ENCODE measurements around the gene PPP1R13B. TPM values are rescaled to one million over a fixed set of nuclear protein-coding genes. Genes with fewer than 3 reads are reported as not detected.

Gene PPP1R13B
- total RNA-seq, 1 experiment from 2014 or later = 10.3 TPM

DNA sequence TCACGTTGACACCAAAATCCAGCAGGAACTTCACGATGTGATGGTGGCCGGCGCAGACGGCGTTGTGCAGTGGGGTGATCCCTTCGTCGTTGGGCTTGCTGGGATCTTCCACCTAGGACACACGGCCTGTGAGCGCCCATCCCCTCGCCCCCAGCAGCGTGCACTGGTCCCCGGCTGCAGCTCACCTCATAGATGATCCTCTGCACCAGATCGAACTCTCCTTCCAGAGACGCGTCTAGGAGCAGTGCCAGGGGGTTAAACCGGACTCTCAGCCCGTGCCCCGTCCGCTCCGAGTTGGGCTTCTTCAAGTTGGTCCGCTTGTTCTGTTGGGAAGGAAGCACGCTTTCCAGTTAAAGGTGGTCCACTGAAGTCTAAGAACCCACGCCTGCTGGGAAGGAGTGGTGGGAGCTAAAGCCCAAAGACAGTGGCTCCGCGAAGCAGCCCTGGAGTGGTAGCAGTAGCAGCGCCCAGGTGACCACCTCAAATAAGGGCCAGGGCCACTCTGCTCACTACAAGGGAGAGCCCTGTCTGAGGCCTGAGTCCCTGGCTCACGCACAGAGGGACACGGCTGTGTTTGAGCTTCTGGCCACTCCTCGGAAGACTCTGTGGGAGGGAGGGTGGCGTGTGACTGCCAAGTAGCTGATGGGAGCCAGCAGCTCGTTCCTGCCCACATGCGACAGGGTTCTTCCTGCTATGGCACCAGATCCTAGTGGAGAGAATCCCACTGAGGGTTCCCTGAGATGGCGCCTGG, 108.5 kb downstream of the PPP1R13B start (continued):
- no peak for TF ChIP-seq ELF4 (CRISPR knock-in tag; IDR thresholded peaks at IDR 0.05; ENCODE audit: low read depth)
- no peak for TF ChIP-seq NFATC4 (CRISPR knock-in tag; IDR thresholded peaks at IDR 0.05)
- no peak for TF ChIP-seq ZNF232 (CRISPR knock-in tag; IDR thresholded peaks at IDR 0.05)

DNA sequence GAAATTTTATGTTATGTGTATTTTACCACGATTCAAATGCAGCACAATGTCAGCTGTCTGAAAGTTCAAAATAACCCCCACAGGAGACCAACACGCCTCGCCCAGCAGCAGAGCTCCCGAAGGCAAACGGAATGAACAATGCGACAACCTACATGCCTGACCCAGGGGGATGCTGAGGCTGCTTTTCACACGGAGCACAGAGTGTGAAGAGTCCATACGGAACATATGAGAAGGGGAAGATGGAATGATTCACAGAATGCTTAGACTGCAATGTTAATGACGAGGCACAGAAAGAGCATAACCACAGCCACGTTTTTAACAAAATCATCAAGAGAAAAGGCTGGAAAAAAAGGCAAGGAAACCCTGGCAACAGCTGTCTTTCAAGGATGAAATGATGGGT, 109.2 kb downstream of the PPP1R13B start:
- ChIA-PET CTCF (interaction anchor here (1.2 kb wide), 1 partner anchor 53 kb away, joined by 3 read pairs; no protein-coding TSS in a partner anchor), POLR2A (no interaction called here)
- TF ChIP-seq HMGA2 (CRISPR knock-in tag; IDR thresholded peaks at IDR 0.05) (no peak), OVOL2 (CRISPR knock-in tag; IDR thresholded peaks at IDR 0.05; ENCODE audit: borderline replicate concordance) (no peak), PRRX2 (CRISPR knock-in tag; IDR thresholded peaks at IDR 0.05) (no peak), ZNF121 (CRISPR knock-in tag; IDR thresholded peaks at IDR 0.05) (no peak), ZNF671 (CRISPR knock-in tag; IDR thresholded peaks at IDR 0.05) (no peak), GABPB1 (CRISPR knock-in tag; IDR thresholded peaks at IDR 0.05) (no peak), IRF2 (CRISPR knock-in tag; IDR thresholded peaks at IDR 0.05; ENCODE audit: borderline replicate concordance, low read depth) (no peak), FOXK1 (CRISPR knock-in tag; IDR thresholded peaks at IDR 0.05) (no peak), JAZF1 (CRISPR knock-in tag; IDR thresholded peaks at IDR 0.05) (no peak)
- TF ChIP-seq, protein P1, sequence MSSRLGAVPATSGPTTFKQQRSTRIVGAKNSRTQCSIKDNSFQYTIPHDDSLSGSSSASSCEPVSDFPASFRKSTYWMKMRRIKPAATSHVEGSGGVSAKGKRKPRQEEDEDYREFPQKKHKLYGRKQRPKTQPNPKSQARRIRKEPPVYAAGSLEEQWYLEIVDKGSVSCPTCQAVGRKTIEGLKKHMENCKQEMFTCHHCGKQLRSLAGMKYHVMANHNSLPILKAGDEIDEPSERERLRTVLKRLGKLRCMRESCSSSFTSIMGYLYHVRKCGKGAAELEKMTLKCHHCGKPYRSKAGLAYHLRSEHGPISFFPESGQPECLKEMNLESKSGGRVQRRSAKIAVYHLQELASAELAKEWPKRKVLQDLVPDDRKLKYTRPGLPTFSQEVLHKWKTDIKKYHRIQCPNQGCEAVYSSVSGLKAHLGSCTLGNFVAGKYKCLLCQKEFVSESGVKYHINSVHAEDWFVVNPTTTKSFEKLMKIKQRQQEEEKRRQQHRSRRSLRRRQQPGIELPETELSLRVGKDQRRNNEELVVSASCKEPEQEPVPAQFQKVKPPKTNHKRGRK (CRISPR knock-in tag; IDR thresholded peaks at IDR 0.05; ENCODE audit: borderline replicate concordance) = no peak
- TF ChIP-seq, protein P2, sequence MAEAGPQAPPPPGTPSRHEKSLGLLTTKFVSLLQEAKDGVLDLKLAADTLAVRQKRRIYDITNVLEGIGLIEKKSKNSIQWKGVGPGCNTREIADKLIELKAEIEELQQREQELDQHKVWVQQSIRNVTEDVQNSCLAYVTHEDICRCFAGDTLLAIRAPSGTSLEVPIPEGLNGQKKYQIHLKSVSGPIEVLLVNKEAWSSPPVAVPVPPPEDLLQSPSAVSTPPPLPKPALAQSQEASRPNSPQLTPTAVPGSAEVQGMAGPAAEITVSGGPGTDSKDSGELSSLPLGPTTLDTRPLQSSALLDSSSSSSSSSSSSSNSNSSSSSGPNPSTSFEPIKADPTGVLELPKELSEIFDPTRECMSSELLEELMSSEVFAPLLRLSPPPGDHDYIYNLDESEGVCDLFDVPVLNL (CRISPR knock-in tag; IDR thresholded peaks at IDR 0.05; ENCODE audit: borderline replicate concordance, low read depth) = no peak
- TF ChIP-seq, protein P3, sequence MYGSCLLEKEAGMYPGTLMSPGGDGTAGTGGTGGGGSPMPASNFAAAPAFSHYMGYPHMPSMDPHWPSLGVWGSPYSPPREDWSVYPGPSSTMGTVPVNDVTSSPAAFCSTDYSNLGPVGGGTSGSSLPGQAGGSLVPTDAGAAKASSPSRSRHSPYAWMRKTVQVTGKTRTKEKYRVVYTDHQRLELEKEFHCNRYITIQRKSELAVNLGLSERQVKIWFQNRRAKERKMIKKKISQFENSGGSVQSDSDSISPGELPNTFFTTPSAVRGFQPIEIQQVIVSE (CRISPR knock-in tag; IDR thresholded peaks at IDR 0.05; ENCODE audit: borderline replicate concordance) = no peak
- TF ChIP-seq, protein P4, sequence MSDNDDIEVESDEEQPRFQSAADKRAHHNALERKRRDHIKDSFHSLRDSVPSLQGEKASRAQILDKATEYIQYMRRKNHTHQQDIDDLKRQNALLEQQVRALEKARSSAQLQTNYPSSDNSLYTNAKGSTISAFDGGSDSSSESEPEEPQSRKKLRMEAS (CRISPR knock-in tag; IDR thresholded peaks at IDR 0.05) = no peak
- TF ChIP-seq, protein P5, sequence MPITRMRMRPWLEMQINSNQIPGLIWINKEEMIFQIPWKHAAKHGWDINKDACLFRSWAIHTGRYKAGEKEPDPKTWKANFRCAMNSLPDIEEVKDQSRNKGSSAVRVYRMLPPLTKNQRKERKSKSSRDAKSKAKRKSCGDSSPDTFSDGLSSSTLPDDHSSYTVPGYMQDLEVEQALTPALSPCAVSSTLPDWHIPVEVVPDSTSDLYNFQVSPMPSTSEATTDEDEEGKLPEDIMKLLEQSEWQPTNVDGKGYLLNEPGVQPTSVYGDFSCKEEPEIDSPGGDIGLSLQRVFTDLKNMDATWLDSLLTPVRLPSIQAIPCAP (CRISPR knock-in tag; IDR thresholded peaks at IDR 0.05) = no peak
- no peak for ATAC-seq
- no peak overlapping the region for H3K4me3 Mint-ChIP-seq
- no peaks in the 10 kb centered on the region for H3K27me3 Mint-ChIP-seq (ENCODE audit: low read depth)
- DNase-seq (ENCODE audit: low spot score) = no peak
- H3K27ac Mint-ChIP-seq = no peak overlapping the region
- H3K4me1 Mint-ChIP-seq = peaks cover 9% of the 10 kb centered on the region
- H3K36me3 Mint-ChIP-seq = peaks cover 12% of the 10 kb centered on the region
- H3K9me3 Mint-ChIP-seq = no peaks in the 10 kb centered on the region

DNA sequence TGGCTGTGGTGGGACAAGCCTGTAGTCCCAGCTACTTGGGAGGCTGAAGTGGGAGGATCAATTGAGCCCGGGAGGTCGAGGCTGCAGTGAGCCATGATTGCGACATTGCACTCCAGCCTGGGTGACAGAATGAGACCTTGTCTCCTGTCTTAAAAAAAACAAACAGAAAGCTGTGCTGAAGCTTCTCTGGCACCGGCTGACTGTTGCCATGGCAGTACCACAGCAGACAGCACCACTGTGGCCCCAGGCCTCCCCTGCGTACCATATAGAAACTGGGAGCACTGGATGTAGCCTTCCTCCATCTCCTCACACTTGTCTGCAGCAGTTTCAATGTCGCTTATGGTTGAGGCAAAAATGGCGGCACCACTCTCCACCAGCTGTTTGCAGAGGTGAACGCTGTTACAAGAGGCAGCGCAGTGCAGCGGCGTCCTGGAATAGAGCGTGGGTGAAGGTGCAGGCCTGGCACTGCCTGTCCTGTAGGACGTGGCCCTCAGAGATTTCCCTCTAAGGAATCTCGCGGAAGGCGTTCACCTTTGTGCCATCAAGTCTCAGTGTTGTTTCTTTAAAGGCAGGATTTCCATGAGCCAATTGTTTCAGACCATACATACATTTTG, 109.8 kb downstream of the PPP1R13B start:
- ChIA-PET CTCF (interaction anchor here (0.7 kb wide), 1 partner anchor 9 kb away, joined by 3 read pairs; no protein-coding TSS in a partner anchor), POLR2A (no interaction called here)
- Mint-ChIP-seq H3K27me3 (ENCODE audit: low read depth) (no peaks in the 10 kb centered on the region), H3K36me3 (peaks cover 17% of the 10 kb centered on the region), H3K27ac (peak overlapping the region; percentile 37; the same call in 1 of the 2 replicates), H3K4me1 (peaks cover 5% of the 10 kb centered on the region), H3K9me3 (no peaks in the 10 kb centered on the region), H3K4me3 (no peak overlapping the region)
- DNase-seq (ENCODE audit: low spot score) = no peak
- ATAC-seq = no peak
- TF ChIP-seq RORB (CRISPR knock-in tag; IDR thresholded peaks at IDR 0.05) (no peak), SMAD3 (CRISPR knock-in tag; IDR thresholded peaks at IDR 0.05; ENCODE audit: borderline replicate concordance) (no peak), GTF2I (CRISPR knock-in tag; conservative IDR thresholded peaks at IDR 0.05) (no peak), OVOL2 (CRISPR knock-in tag; IDR thresholded peaks at IDR 0.05; ENCODE audit: borderline replicate concordance) (no peak), CBFB (CRISPR knock-in tag; IDR thresholded peaks at IDR 0.05; ENCODE audit: low read depth) (no peak), JAZF1 (CRISPR knock-in tag; IDR thresholded peaks at IDR 0.05) (no peak), ATF1 (CRISPR knock-in tag; IDR thresholded peaks at IDR 0.05) (no peak), ZNF416 (CRISPR knock-in tag; IDR thresholded peaks at IDR 0.05) (no peak), SOX15 (CRISPR knock-in tag; IDR thresholded peaks at IDR 0.05) (no peak), FOXJ3 (CRISPR knock-in tag; IDR thresholded peaks at IDR 0.05; ENCODE audit: borderline replicate concordance) (no peak), ZNF219 (CRISPR knock-in tag; IDR thresholded peaks at IDR 0.05; ENCODE audit: borderline replicate concordance) (no peak)
- TF ChIP-seq, protein P6, sequence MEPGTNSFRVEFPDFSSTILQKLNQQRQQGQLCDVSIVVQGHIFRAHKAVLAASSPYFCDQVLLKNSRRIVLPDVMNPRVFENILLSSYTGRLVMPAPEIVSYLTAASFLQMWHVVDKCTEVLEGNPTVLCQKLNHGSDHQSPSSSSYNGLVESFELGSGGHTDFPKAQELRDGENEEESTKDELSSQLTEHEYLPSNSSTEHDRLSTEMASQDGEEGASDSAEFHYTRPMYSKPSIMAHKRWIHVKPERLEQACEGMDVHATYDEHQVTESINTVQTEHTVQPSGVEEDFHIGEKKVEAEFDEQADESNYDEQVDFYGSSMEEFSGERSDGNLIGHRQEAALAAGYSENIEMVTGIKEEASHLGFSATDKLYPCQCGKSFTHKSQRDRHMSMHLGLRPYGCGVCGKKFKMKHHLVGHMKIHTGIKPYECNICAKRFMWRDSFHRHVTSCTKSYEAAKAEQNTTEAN (CRISPR knock-in tag; IDR thresholded peaks at IDR 0.05) = no peak
- TF ChIP-seq, protein P7, sequence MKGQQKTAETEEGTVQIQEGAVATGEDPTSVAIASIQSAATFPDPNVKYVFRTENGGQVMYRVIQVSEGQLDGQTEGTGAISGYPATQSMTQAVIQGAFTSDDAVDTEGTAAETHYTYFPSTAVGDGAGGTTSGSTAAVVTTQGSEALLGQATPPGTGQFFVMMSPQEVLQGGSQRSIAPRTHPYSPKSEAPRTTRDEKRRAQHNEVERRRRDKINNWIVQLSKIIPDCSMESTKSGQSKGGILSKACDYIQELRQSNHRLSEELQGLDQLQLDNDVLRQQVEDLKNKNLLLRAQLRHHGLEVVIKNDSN (CRISPR knock-in tag; IDR thresholded peaks at IDR 0.05) = no peak

Measured in WTC11 (cell line).